CD14-positive monocyte (primary cell): ENCODE results near the gene SHROOM3. TPM values are rescaled to one million over a fixed set of nuclear protein-coding genes. Genes with fewer than 3 reads are reported as not detected.

Experiments used
- DNase-seq, 3 donors: peaks; one replicate each; pipeline ENCODE4 v3.0.0-alpha.2; 2011 to 2022
- H2AFZ ChIP-seq: 2 replicates; pipeline ENCODE4 v1.6.0; 2012; ENCODE audit warnings: mild to moderate bottlenecking, low read depth, low read length, inconsistent platforms; ENCODE audit not compliant: insufficient read depth, poor library complexity, severe bottlenecking
- H3K27ac ChIP-seq, 2 donors: 1 replicate in 1 of 2; 2 replicates in 1 of 2; pipeline ENCODE4 v1.5.1; 2012 to 2013; ENCODE audit warnings: low read length in 2 of 2, control low read depth in 1 of 2, inconsistent platforms in 1 of 2, low read depth in 1 of 2, mild to moderate bottlenecking in 1 of 2
- H3K27me3 ChIP-seq, 2 donors: one replicate each; pipeline versions ENCODE4 v1.6.0 to v1.6.1; 2011 to 2013; ENCODE audit warnings: low read length in 2 of 2; ENCODE audit not compliant: control insufficient read depth in 2 of 2, insufficient read depth in 2 of 2
- H3K36me3 ChIP-seq, 2 donors: replicated peaks in 1 of 2; 1 replicate in 1 of 2; 2 replicates in 1 of 2; pipeline versions ENCODE4 v1.5.1 to v1.6.1; 2012 to 2013; ENCODE audit warnings: low read length in 2 of 2, control low read depth in 1 of 2, inconsistent platforms in 1 of 2, mild to moderate bottlenecking in 1 of 2; ENCODE audit not compliant: insufficient read depth in 2 of 2, control insufficient read depth in 1 of 2
- H3K4me1 ChIP-seq, 2 donors: 1 replicate in 1 of 2; 2 replicates in 1 of 2; pipeline versions ENCODE4 v1.5.1 to v1.6.1; 2012 to 2013; ENCODE audit warnings: low read length in 2 of 2, control low read depth in 1 of 2, inconsistent platforms in 1 of 2, mild to moderate bottlenecking in 1 of 2, moderate library complexity in 1 of 2; ENCODE audit not compliant: insufficient read depth in 2 of 2, control insufficient read depth in 1 of 2
- H3K4me2 ChIP-seq: replicated peaks from 2 replicates; pipeline ENCODE3; 2012; ENCODE audit warnings: low read length, moderate library complexity, mild to moderate bottlenecking; ENCODE audit not compliant: poor library complexity, severe bottlenecking; ENCODE audit errors: extremely low read depth
- H3K4me3 ChIP-seq, 3 experiments: fragments of 200-600 bp in 1 of 3; sonication (generic) in 1 of 3; replicated peaks in 1 of 3; 1 replicate in 2 of 3; 2 replicates in 1 of 3; pipeline ENCODE4 v1.5.1; 2011 to 2013; ENCODE audit warnings: low read length in 3 of 3, mild to moderate bottlenecking in 3 of 3, control low read depth in 2 of 3, low read depth in 2 of 3, inconsistent platforms in 1 of 3, moderate library complexity in 1 of 3
- H3K79me2 ChIP-seq: 2 replicates; pipeline ENCODE4 v1.6.0; 2012; ENCODE audit warnings: mild to moderate bottlenecking, control low read depth, inconsistent platforms, low read length, moderate library complexity; ENCODE audit not compliant: insufficient read depth
- H3K9ac ChIP-seq: 2 replicates; pipeline ENCODE4 v1.6.0; 2017; ENCODE audit warnings: low read length, mild to moderate bottlenecking; ENCODE audit not compliant: insufficient read depth, poor library complexity, severe bottlenecking
- H3K9me3 ChIP-seq, 2 donors: replicated peaks in 1 of 2; 1 replicate in 1 of 2; 2 replicates in 1 of 2; pipeline versions ENCODE4 v1.5.1 to v1.6.1; 2012 to 2013; ENCODE audit warnings: low read length in 2 of 2, control low read depth in 1 of 2; ENCODE audit not compliant: control insufficient read depth in 1 of 2, insufficient read depth in 1 of 2
- H4K20me1 ChIP-seq: 2 replicates; pipeline ENCODE4 v1.6.0; 2012; ENCODE audit warnings: mild to moderate bottlenecking, low read length, control low read depth, moderate library complexity; ENCODE audit not compliant: insufficient read depth
- H3K27ac Mint-ChIP-seq, 7 donors: one replicate each; pipeline ENCODE4 v1.8.0; 2020; ENCODE audit warnings: mild to moderate bottlenecking in 7 of 7, mixed read lengths in 7 of 7, moderate library complexity in 6 of 7, inconsistent platforms in 2 of 7
- H3K27me3 Mint-ChIP-seq, 3 donors: one replicate each; pipeline ENCODE4 v1.8.0; 2021 to 2022; ENCODE audit warnings: low read depth in 3 of 3, mild to moderate bottlenecking in 3 of 3, mixed read lengths in 3 of 3, moderate library complexity in 3 of 3, inconsistent platforms in 1 of 3
- H3K36me3 Mint-ChIP-seq, 2 donors: one replicate each; pipeline ENCODE4 v1.8.0; 2020; ENCODE audit warnings: mixed read lengths in 2 of 2, inconsistent platforms in 1 of 2, mild to moderate bottlenecking in 1 of 2
- H3K4me1 Mint-ChIP-seq: one replicate; pipeline ENCODE4 v1.8.0; 2020; ENCODE audit warnings: mild to moderate bottlenecking, mixed read lengths
- H3K4me3 Mint-ChIP-seq, 2 donors: one replicate each; pipeline ENCODE4 v1.8.0; 2020; ENCODE audit warnings: mild to moderate bottlenecking in 2 of 2, mixed read lengths in 2 of 2, moderate library complexity in 1 of 2
- H3K9me3 Mint-ChIP-seq, 7 donors: one replicate each; pipeline ENCODE4 v1.8.0; 2020 to 2022; ENCODE audit warnings: mixed read lengths in 7 of 7, mild to moderate bottlenecking in 6 of 7, moderate library complexity in 6 of 7, inconsistent platforms in 2 of 7
- WGBS: methylation state at CpG from one replicate; pipeline ENCODE4 v1.1.5; 2013; ENCODE audit warnings: missing lambda C conversion rate; ENCODE audit not compliant: insufficient coverage; 5-methylcytosine and 5-hydroxymethylcytosine counted together
- intact Hi-C, 2 donors: fragments of 100-400 bp; cut with micrococcal nuclease; formaldehyde crosslinking; loops; one replicate each; pipeline versions ENCODE4 v1.15.0 to v1.15.1; 2023
- polyA plus RNA-seq, 3 donors: library from polyadenylated mRNA; depleted of rRNA in 1 of 3; unstranded in 2 of 3; stranded (reverse) in 1 of 3; fragments of 300-500 nt in 2 of 3; fragments of >200 nt in 1 of 3; fragmentation: Illumina TruSeq in 2 of 3; gene quantifications; 1 replicate in 2 of 3; 2 replicates in 1 of 3; pipeline ENCODE4 v1.2.3, GENCODE V29; 2012 to 2021
- TF ChIP-seq, protein P1 (sequence below): fragments of 200-600 bp; IDR thresholded peaks from one replicate; pipeline ENCODE4 v1.8.0; 2022; ENCODE audit warnings: antibody characterized with exemption, mild to moderate bottlenecking

Gene SHROOM3
- polyA plus RNA-seq, 3 donors = not detected

- Histone ChIP-seq H3K4me1 (no peaks in the 10 kb centered on the region), H3K9ac (no peak overlapping the region), H3K4me2 (no peak overlapping the region), H3K27ac (no peak overlapping the region), H3K27me3 (no peaks in the 10 kb centered on the region), H2AFZ (no peak overlapping the region), H3K4me3 (no peak overlapping the region), H4K20me1 (no peaks in the 10 kb centered on the region), H3K79me2 (no peaks in the 10 kb centered on the region), H3K9me3 (no peaks in the 10 kb centered on the region), H3K36me3 (no peaks in the 10 kb centered on the region)
- DNase-seq = no peak
- Mint-ChIP-seq H3K36me3 (no peaks in the 10 kb centered on the region), H3K4me3 (no peak overlapping the region), H3K9me3 (no peaks in the 10 kb centered on the region), H3K27me3 (peaks cover 4 to 7% (median 4%) of the 10 kb centered on the region in 3 donors), H3K27ac (no peak overlapping the region), H3K4me1 (no peaks in the 10 kb centered on the region)
- TF ChIP-seq, protein P1, sequence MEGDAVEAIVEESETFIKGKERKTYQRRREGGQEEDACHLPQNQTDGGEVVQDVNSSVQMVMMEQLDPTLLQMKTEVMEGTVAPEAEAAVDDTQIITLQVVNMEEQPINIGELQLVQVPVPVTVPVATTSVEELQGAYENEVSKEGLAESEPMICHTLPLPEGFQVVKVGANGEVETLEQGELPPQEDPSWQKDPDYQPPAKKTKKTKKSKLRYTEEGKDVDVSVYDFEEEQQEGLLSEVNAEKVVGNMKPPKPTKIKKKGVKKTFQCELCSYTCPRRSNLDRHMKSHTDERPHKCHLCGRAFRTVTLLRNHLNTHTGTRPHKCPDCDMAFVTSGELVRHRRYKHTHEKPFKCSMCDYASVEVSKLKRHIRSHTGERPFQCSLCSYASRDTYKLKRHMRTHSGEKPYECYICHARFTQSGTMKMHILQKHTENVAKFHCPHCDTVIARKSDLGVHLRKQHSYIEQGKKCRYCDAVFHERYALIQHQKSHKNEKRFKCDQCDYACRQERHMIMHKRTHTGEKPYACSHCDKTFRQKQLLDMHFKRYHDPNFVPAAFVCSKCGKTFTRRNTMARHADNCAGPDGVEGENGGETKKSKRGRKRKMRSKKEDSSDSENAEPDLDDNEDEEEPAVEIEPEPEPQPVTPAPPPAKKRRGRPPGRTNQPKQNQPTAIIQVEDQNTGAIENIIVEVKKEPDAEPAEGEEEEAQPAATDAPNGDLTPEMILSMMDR = no peak
- no CpG with 5 or more reads among the region's 1 CpG for WGBS
- intact Hi-C loops = no loop called here
Observed at GRCh38 chr4:76729460-76729859, 294.4 kb downstream of the SHROOM3 start.

DNA sequence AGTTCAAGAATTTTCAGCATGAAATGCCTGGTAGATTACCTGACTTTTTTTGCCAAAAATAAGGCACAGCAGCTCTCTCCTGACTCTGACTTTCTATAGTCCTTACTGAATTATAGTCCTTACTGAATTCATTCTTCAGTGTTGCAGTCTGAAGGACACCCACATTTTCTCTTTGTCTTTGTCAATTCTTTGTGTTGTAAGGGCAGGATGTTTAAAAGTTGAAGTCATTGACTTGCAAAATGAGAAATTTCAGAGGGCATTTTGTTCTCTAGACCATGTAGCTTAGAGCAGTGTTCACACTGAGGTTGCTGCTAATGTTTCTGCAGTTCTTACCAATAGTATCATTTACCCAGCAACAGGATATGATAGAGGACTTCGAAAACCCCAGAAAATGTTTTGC lies 295.0 kb downstream of the SHROOM3 start:
- intact Hi-C loops = no loop called here

More for the DNA sequence above, 295.0 kb downstream of the SHROOM3 start:
- no peak for DNase-seq
- Histone ChIP-seq H3K9me3 (no peaks in the 10 kb centered on the region), H3K9ac (no peak overlapping the region), H3K4me1 (no peaks in the 10 kb centered on the region), H3K27ac (no peak overlapping the region), H3K27me3 (peaks cover 0 to 2% of the 10 kb centered on the region in 2 donors), H3K36me3 (no peaks in the 10 kb centered on the region), H2AFZ (no peak overlapping the region), H3K4me3 (no peak overlapping the region), H3K4me2 (no peak overlapping the region), H4K20me1 (no peaks in the 10 kb centered on the region), H3K79me2 (no peaks in the 10 kb centered on the region)
- Mint-ChIP-seq H3K4me1 (no peaks in the 10 kb centered on the region), H3K27me3 (peaks cover 4 to 7% (median 7%) of the 10 kb centered on the region in 3 donors), H3K4me3 (no peak overlapping the region), H3K36me3 (no peaks in the 10 kb centered on the region), H3K27ac (no peak overlapping the region), H3K9me3 (no peaks in the 10 kb centered on the region)
- TF ChIP-seq, protein P1 = no peak
- WGBS = no CpG with 5 or more reads among the region's 1 CpG
